ENCODE measurements around the gene TMEM187.

GRCh38 chrX:153926858-153927671 lies 45.5 kb upstream of the TMEM187 start:
- TF ChIP-seq TAF1 (IDR thresholded peaks at IDR 0.05; ENCODE audit: low read depth) (no peak), FOXM1 (IDR thresholded peaks at IDR 0.05; ENCODE audit: borderline replicate concordance, low read depth) (no peak), CREB1 (IDR thresholded peaks at IDR 0.05; ENCODE audit: low read depth) (no peak), NFIC (IDR thresholded peaks at IDR 0.05) (no peak), EP300 (IDR thresholded peaks at IDR 0.05; ENCODE audit: borderline replicate concordance) (no peak), RAD21 (IDR thresholded peaks at IDR 0.05; ENCODE audit: low read depth) (no peak), YY1 (IDR thresholded peaks at IDR 0.05; ENCODE audit: low read depth) (no peak), MAX (IDR thresholded peaks at IDR 0.05) (no peak)
